Prostate gland (tissue), 2 donors: ENCODE measurements around the gene DEDD. TPM values are rescaled to one million over a fixed set of nuclear protein-coding genes. Genes with fewer than 3 reads are reported as not detected.
"Not testable (repeated sequence)": the region's sequence is repeated elsewhere in the genome, so short reads cannot be mapped to it uniquely, and the experiment has no call there.

Source experiments
- DNase-seq: peaks from one replicate; pipeline ENCODE4 v3.0.0-alpha.2; 2019; ENCODE audit warnings: low spot score
- H3K27ac ChIP-seq, 2 donors: fragments of 200-600 bp; sonication (generic); 2 replicates each; pipeline ENCODE4 v1.5.1; 2017 to 2019
- H3K27me3 ChIP-seq: fragments of 200-600 bp; sonication (generic); replicated peaks from 2 replicates; pipeline ENCODE4 v1.5.1; 2019; ENCODE audit not compliant: insufficient read depth
- H3K36me3 ChIP-seq, 2 donors: fragments of 200-600 bp; sonication (generic); 1 replicate in 1 of 2; 2 replicates in 1 of 2; pipeline versions ENCODE4 v1.5.1 to v1.8.1; 2017 to 2019
- H3K4me1 ChIP-seq: fragments of 200-600 bp; sonication (generic); replicated peaks from 2 replicates; pipeline ENCODE4 v1.5.1; 2019
- H3K4me3 ChIP-seq, 2 donors: fragments of 200-600 bp; sonication (generic); 2 replicates each; pipeline ENCODE4 v1.5.1; 2017 to 2019
- H3K9me3 ChIP-seq: fragments of 200-600 bp; sonication (generic); 2 replicates; pipeline ENCODE4 v1.5.1; 2017
- CTCF ChIP-seq, 4 experiments: fragments of 200-600 bp in 2 of 4; fragments of 450-650 bp in 2 of 4; sonication (generic) in 2 of 4; IDR thresholded peaks; 1 replicate in 3 of 4; 2 replicates in 1 of 4; pipeline ENCODE4 v1.5.1; 2016 to 2019; ENCODE audit warnings: antibody characterized with exemption in 4 of 4, mild to moderate bottlenecking in 2 of 4, moderate library complexity in 2 of 4
- POLR2A ChIP-seq: fragments of 450-650 bp; IDR thresholded peaks from one replicate; pipeline ENCODE4 v1.6.1; 2016; ENCODE audit warnings: antibody characterized with exemption, mild to moderate bottlenecking
- POLR2AphosphoS5 ChIP-seq: sonication (generic); formaldehyde crosslinking; IDR thresholded peaks from one replicate; pipeline ENCODE4 v1.6.1; 2017; ENCODE audit warnings: antibody characterized with exemption
- WGBS: methylation state at CpG from one replicate; pipeline ENCODE4 v1.1.5; 2018; 5-methylcytosine and 5-hydroxymethylcytosine counted together
- intact Hi-C: fragments of 100-400 bp; cut with DNase I; formaldehyde crosslinking; loops from one replicate; pipeline ENCODE4 v1.14.2; 2022
- total RNA-seq, 2 donors: library from RNA; depleted of rRNA; stranded (reverse); fragments of >200 nt; gene quantifications; one replicate each; pipeline ENCODE4 v1.1.0, GENCODE V29; 2016

DEDD gene
- total RNA-seq, 2 donors from 2014 or later: 30.1 to 41.5 TPM

- Histone ChIP-seq H3K27me3 (no peaks in the 10 kb centered on the region), H3K9me3 (no peaks in the 10 kb centered on the region), H3K4me3 (peak within 1 kb of the TSS; percentile 69 to 97), H3K36me3 (peaks cover 4 to 14% of the 10 kb centered on the region in 2 donors), H3K4me1 (peaks cover 11% of the 10 kb centered on the region), H3K27ac (peak within 1 kb of the TSS; percentile 92 to 94)
- intact Hi-C loops: loop anchor here (2.0 kb wide), 1 partner anchor 15 kb away; the partner anchor contains the start of gene DEDD
- TF ChIP-seq POLR2A (peak; percentile 78), CTCF (IDR thresholded peaks at IDR 0.05) (peak in 2 of 4 experiments; percentile 31 to 35), POLR2AphosphoS5 (peak; percentile 87)
- under 1% methylated on average over 58 of the region's 58 CpGs for WGBS
- peak; percentile 79 for DNase-seq
Observed at GRCh38 chr1:161117759-161118581, 14.5 kb downstream of the DEDD start, which contains the start of the genes NIT1 and PFDN2. NIT1 (plus strand) TSS chr1:161118105; CDS start chr1:161118177, 72 bp downstream. PFDN2 (minus strand) TSS chr1:161118037; CDS start chr1:161118026, 11 bp downstream.

- H3K36me3 ChIP-seq, intact Hi-C loops, H3K27ac ChIP-seq, H3K9me3 ChIP-seq, H3K27me3 ChIP-seq, DNase-seq, H3K4me3 ChIP-seq: not testable (repeated sequence)
- peaks cover 11% of the 10 kb centered on the region for H3K4me1 ChIP-seq
- WGBS: 93% methylated on average over 6 of the region's 6 CpGs
Observed at GRCh38 chr1:161115961-161116360, 16.5 kb downstream of the DEDD start.

GRCh38 chr1:161115132-161115711, 17.2 kb downstream of the DEDD start:
- DNase-seq: no peak
- no peak overlapping the region for H3K27ac ChIP-seq
- TF ChIP-seq CTCF (IDR thresholded peaks at IDR 0.05) (no peak), POLR2AphosphoS5 (no peak), POLR2A (no peak)
- H3K4me3 ChIP-seq: no peak overlapping the region
- intact Hi-C loops: no loop called here
- H3K4me1 ChIP-seq: peaks cover 11% of the 10 kb centered on the region
- no peaks in the 10 kb centered on the region for H3K36me3 ChIP-seq
- H3K9me3 ChIP-seq: no peaks in the 10 kb centered on the region
- H3K27me3 ChIP-seq: no peaks in the 10 kb centered on the region
- WGBS: 91% methylated on average over 12 of the region's 12 CpGs

- TF ChIP-seq POLR2A: no peak
- TF ChIP-seq POLR2AphosphoS5: no peak
- TF ChIP-seq CTCF (IDR thresholded peaks at IDR 0.05): no peak
- Histone ChIP-seq H3K27ac (no peak overlapping the region), H3K4me1 (peaks cover 10% of the 10 kb centered on the region), H3K4me3 (no peak overlapping the region), H3K27me3 (no peaks in the 10 kb centered on the region), H3K36me3 (no peaks in the 10 kb centered on the region), H3K9me3 (no peaks in the 10 kb centered on the region)
- WGBS: 76% methylated on average over 2 of the region's 2 CpGs
- intact Hi-C loops: no loop called here
- DNase-seq: no peak
Observed at GRCh38 chr1:161114556-161114955, 17.9 kb downstream of the DEDD start.

- no peaks in the 10 kb centered on the region for H3K27me3 ChIP-seq
- H3K4me1 ChIP-seq: peaks cover 4% of the 10 kb centered on the region
- H3K9me3 ChIP-seq: no peaks in the 10 kb centered on the region
- WGBS: 89% methylated on average over 1 of the region's 1 CpG
- H3K36me3 ChIP-seq: no peaks in the 10 kb centered on the region
- TF ChIP-seq POLR2A: no peak
- TF ChIP-seq CTCF (IDR thresholded peaks at IDR 0.05): no peak
- TF ChIP-seq POLR2AphosphoS5: no peak
- no peak for DNase-seq
- H3K27ac ChIP-seq: no peak overlapping the region
- no peak overlapping the region for H3K4me3 ChIP-seq
- intact Hi-C loops: no loop called here
Observed at GRCh38 chr1:161113915-161114314, 18.6 kb downstream of the DEDD start.
